ENCODE measurements around the gene TAS2R16. TPM values are rescaled to one million over a fixed set of nuclear protein-coding genes. Genes with fewer than 3 reads are reported as not detected.

The TAS2R16 gene, protein sequence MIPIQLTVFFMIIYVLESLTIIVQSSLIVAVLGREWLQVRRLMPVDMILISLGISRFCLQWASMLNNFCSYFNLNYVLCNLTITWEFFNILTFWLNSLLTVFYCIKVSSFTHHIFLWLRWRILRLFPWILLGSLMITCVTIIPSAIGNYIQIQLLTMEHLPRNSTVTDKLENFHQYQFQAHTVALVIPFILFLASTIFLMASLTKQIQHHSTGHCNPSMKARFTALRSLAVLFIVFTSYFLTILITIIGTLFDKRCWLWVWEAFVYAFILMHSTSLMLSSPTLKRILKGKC
- total RNA-seq = not detected

DNA sequence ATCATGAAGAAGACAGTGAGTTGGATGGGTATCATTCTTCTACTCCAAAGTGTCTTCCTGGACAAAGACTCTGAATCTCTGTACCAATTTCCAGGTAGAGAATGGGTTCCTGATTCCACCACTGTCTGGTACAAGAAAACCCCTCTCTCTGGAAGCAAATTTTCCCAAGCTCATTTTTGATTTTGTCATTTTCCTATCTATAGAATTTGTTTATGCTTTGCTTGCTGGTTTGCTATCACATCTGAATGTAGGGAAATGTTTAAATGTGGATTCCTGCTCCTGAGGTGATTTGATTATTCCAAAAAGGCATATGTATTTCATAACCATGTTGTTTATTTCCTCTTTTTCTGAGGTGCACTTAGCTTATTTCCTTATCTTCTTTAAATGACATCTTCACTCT lies at the start of gene TAS2R16:
TSS of gene TAS2R16 (minus strand) at position 101 of the 400 bp plus-strand sequence. CDS start at position 35, 66 bp downstream.
- no peak for DNase-seq

DNA sequence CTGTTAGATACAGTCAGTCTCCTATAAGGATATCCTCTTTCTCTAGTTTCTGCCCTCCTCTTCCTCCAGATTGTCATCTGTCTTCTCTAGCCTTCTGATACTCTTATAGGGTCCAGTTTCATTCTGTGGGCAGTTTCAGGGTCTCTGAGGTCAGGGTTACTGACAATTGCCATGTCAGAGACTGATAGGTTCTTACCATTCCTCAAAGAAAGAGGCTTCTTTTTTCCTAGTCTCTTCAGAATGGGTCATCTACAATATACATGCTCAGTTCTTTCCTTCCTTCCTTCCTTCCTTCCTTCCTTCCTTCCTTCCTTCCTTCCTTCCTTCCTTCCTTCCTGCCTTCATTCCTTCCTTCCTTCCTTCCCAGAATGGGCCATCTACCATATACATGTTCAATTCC lies 48.1 kb upstream of the TAS2R16 start:
- no peak for DNase-seq

DNA sequence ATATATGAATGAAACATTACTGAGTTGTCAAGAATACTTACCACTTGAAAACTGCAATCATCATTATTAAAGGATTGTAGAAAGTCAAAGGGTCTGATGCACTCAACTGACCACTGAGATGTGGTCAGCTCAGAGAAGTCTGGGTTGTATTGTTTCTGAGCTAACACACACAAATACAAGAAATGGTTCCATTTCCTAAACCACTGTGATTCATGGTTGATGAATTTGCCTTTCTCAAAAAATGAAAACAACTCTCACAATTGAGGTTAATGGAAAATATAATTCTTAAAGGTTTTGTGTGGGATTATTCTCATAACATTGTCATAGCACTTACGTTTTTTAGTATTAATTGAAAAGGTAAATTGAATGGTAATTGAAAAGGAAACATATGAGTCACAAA lies 45.6 kb upstream of the TAS2R16 start:
- no peak for DNase-seq

DNA sequence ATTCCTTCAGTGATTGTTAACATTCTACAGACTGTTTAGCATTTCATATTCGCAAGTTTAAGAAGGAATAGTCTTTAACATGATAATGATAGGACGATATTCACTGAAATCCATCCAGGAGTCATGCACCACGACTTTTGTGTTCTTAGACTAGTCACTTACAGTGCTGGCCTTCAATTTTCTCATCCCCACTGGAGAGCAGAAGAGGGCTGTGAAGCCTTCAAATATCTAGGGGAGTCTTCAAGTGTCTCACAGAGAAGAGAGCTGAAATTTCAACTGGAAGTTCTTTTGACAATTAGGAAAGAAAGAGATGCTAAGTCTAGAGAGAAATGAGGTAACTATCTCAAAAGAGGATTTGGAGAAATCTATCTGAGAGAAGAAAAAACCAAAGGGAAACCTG lies 43.8 kb upstream of the TAS2R16 start:
- no peak for DNase-seq

DNA sequence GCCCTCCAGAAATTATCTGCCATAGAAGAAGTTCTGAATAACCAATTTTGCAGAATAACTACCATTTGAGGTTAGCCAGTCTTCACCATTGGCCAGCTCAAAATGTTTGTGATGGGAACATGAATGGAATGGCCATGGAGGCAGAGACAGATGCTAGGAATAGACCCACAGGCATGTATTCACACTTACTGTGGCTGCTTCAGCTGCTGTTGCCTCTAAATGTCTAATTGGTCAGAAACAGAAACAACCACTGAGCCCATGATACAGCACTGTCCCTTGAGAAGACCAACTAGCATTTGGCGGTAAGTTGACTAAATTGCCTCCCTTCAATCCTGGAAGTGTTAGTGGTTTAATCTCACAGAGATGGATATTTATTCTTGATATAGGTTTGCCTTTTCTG lies 38.6 kb upstream of the TAS2R16 start:
- DNase-seq = no peak

DNA sequence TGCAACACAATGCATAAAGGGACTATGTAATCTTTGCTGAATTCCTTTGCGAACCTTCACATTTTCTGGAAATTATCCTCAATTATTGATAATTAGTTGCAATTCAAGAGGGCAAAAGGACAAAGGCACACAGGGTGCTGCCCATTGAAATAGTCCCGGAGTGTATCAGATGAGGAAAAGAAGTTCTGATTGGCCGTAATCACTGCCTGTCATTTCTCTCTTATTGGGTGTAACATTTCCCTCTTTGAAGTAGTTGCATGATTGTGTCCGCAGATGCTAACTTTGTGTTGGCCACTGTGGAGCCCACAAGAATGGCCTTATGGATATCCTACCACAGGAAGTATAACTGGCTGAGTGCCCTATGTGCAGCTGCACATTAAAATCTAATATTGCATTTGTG lies 35.1 kb upstream of the TAS2R16 start:
- no peak for DNase-seq

DNA sequence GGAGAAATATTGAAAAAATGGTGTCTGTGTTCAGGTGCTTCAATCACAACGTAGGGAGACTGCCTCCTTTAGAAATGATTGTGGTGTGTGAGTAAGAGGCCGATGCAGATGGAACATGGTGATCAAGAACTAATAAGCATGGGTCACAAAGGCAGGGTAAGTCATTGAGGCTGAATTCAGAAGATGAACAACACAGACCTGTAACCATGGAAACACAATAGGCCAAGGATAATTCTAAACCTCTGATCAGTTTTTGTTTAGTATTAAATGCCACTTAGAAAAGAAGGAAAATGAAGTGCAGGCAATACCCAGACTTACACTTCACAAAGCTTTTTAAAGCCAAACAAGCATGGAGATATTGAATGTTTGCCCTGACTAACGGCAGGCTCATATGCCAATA lies 32.8 kb upstream of the TAS2R16 start:
- no peak for DNase-seq

DNA sequence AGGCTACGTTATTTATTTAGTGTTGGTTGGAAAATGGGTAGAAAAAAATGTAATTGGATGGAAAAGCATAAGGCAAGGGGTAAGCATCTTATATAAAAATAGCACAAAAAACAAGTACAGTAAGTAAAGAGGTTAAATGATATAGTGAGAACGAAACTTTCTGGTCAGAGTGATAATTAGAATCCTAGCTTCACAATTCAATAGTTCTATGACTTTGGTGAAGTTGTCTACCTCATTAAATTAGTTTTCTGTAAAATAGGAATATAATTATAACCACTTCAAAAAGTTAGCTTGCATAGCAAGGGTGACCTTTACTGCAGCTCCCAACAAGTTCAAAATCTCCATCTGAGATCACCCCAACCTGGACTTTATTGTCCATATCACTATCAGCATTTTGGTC lies 30.8 kb upstream of the TAS2R16 start:
- DNase-seq = no peak

DNA sequence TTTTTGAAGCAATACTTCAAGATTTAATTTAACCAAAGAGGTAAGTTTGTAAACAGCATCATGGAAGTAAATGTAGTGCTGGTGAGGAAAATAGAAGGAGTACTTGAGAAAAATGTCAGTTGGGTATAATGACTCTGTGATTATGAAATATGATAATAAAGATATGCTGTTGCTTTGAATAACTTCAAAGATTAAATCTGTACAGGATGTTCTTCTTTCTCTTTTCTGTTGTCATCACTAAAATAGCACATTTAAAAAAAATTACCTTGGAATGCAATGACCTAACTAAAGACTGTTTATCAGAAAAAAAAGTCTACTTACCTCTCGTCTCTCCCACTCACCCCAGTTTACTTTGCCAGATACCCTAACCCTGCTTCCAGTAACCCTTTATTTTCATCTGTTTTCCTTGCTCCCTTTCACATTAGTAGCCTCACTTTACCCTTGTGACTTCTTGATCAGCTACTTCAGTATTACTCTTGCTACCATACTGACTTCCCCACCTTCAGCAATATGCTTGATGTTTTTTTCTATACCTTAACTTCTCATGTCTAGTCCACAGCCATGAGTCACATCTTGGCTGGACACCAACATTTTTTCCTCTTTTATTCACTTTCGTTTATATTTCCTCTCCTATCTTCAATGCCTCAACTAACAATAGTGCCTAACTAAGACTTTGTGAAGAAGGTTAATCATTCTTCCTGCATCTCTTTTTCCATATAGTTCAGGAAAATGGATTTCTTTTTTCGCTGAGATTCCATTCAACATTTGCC lies 29.7 kb upstream of the TAS2R16 start:
- no peak for DNase-seq

DNA sequence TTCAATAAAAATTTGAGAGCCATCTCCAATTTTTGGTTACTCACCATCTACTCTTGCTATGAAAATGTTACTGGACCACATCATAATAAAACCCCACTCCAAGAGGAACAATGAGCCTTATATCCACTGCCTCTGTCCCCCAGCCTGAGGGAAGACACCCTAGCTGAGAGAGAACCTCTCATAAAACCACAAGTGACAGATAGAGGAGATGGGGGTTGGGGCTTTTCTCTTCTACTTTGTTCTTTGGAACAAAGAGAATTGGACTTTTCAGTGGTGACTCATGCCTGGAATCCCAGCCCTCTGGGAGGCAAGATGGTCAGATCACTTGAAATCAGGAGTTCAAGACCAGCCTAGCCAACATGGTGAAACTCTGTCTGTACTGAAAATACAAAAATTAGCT lies 27.6 kb upstream of the TAS2R16 start:
- no peak for DNase-seq

DNA sequence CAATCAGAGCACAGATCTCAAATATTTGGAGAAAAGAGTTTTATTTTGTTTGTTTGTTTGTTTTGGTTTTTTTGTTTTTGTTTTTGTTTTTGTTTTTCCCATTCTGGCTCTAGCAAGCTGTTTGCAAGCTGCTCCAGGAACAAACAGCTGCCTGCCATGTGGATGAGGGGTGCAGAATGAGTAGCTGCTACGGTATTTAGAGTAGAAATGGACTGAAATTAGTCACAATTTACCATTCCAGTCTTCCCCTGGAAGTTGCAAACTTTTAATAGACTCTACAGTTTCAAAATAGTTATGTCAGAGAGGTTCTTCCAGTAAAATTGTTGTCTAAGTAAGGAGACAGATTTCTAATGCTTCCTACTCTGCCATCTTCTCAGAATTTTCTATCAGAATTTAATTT lies 27.1 kb upstream of the TAS2R16 start:
- DNase-seq = no peak

DNA sequence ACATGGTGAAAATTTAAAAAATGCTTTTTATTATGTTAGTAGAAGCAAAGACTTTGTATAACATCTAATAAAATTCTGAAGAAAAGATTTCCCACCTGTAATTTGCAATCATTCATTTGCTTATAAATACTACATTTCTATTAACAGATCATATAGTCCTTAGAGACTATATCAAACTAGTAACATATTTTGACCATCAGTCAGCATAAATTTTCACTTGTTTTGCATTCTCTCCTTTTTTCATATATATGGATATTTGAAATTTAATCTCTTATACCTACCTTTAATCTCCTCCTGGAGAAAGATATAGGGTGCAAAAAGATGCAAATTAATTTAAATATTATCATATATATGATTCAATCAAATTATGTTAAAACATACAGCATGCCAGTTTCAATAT lies 16.9 kb upstream of the TAS2R16 start:
- DNase-seq = no peak

DNA sequence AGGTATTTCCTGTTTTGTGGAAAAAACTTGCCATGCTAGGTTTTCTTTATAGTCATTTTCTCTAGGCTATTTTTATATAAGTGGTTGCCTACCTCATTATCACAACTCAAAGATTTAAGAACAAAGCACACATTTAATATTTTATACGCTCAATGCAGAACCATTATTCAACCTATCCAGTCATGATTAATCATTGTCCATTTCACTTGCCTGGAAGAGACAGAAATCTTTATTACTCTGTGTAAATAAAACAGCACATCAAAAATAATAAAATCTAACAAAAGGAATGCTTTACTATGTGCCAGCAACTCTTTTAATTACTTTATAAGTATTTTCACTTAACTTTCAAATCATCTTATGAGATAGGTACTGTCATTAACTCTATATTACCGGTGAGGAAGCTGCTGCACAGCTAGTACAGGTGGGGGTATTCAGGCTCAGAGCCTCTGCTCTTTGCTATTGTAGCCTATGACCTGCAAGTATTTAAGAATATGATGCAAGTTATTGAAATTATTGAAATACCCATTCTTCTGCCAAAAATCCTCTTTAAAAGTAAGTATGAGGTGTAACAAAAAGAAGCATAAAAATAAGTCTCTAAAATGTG lies 16.4 kb upstream of the TAS2R16 start:
- no peak for DNase-seq

DNA sequence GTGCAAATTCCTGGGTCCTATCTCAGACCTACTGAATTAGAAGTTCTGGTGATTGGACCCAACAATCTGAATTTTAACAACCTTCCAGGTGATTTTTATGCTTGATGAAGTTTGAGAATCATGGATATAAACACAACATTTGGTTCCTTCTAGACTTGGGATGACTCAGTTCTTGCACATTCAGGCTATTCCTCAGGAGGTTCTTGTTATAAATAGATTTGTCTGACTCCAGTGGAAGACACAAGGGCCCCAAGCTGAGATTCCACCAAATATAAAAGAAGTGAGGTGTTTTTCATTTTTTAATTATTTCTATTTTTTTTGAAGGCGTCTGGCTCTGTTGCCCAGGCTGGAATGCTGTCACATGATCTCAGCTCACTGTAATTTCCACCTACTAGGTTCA lies 9.4 kb upstream of the TAS2R16 start:
- DNase-seq = no peak

DNA sequence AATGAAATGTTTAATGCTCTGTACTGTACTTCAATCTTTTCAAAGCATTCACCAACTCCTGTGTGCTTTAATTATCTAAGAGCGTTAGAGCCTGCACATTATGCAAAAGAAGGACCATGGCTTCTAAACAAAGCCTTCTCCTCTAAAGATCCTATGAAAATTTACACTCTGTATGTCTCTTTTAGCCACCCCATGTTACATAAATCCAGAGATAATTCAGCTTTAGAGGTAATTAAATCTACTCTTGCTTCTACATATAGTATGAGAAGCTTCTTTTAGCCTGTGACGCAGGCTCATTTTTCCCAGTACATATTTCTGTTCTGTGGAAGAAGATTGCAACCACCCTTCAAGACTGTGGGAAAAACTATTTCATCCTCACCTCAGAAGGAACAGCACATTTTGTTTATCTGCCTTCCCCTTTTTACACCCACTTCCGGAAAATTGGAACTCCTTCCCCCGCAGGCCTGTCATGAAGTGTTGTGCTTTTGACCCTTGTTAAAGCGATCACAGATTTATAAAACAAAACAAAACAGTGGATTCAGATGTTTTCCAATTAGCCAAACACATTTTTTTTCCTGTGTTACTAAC lies 8.1 kb upstream of the TAS2R16 start:
- DNase-seq = no peak

DNA sequence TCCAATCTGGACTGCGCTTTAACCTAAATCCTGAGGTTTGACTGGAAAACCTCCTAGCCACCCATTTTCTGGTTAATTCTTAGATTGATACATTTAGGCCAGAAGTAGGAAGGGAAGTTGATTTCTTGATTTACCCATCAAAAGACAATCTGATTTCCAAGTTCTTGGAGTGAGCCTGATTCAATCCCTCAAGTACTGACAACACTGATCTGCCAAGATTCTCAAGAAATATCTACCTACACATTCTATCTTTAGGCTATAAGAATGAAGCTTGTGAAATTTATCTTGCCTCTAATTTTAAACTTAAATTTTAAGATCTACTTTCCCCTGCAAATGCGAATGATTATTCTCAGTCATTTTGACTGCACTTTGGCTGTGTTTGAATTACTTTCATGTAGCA lies 5.9 kb downstream of the TAS2R16 start:
- DNase-seq = no peak

DNA sequence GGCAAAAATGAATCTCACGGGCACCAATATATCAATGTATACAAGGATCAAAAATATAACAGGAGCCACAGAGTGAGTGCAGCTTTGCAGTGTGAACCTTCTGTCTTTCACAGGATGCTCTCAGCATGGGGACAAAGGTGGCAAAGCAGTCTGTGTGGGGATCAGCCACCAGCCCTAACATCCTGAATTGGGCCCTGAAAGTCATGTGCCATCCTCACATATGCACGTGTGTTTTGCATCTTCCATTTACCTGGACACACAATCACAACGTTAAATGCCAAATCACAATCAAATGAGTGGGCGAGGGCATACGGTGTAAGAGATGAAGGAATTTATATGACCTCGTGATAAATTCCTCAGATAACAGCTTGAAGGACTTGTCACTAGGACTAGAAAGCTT lies 6.5 kb downstream of the TAS2R16 start:
- DNase-seq = no peak

DNA sequence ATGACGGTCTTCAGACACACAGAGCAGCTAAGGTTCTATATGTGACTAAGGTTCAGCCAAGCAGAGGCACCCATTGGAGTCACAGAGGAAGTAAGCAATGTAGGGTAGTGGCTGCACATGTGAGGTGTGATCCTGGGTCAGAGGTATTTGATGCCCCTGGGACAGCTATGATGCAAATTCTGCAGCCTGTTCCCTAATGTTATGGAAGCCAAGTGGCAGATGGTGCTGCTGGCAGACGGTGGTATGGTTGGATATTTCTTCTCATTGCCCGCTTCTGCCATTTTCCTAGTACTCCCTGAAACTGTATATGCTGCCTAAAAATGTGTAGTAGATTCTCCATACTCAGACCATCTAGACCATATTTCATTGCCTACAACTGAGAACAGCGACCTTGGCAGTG lies 7.2 kb downstream of the TAS2R16 start:
- DNase-seq = no peak

DNA sequence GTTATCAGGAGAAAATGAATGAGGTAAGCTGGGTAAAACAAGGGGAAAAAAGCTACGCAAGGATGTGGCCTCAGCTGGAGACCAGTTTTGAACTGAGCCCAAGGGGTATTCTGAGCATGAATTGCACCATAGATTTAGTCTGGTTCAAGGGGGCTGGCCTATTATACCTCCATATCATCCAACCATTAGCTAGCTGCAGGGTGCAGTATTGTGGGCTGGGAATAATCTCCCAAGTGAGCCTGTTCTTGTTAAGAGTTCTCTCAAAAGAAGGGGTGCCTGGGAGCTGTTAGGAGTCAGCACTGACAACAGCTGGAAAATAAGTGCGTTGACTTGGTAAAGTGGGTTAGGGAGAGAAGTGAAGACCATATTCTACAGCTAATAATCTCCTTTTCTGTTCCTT lies 8.0 kb downstream of the TAS2R16 start:
- DNase-seq = no peak

DNA sequence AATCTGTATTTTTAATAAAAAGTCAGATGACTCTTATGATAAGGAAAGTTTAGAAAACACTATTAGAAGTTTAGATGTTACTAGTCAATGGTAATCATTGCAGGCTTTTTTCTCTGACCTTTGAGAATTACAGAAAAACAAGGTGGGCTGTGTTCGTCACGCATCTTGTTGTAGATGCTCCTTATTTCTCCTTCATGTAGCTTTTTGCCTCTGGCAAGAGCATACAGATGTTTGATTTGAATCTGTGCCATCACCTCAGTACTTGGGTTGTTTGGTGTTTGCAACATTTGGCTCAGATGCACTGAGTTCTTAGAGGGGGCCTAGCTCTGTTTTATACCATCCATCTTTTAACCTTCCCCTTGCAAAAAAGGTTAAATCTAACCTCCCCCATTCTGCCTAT lies 11.5 kb downstream of the TAS2R16 start:
- DNase-seq = no peak

DNA sequence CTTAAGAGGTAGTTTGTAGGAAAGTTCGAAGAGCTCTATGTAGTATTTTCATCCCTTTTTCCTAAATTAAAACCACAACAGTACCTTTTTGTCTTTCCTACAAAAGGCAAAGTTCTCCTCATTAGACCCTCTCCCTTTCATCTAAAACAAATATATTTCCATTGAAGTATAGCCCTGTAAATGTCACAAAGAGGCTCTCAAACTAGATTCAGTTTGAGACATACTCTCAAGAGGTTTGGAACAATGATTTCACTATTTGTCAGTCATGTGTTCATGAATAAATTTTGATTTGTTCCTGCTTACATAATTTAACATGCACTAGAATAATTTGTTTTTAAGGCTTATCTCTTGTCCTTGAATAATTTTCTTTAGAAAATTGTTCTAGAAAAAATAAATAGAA lies 12.2 kb downstream of the TAS2R16 start:
- DNase-seq = no peak

DNA sequence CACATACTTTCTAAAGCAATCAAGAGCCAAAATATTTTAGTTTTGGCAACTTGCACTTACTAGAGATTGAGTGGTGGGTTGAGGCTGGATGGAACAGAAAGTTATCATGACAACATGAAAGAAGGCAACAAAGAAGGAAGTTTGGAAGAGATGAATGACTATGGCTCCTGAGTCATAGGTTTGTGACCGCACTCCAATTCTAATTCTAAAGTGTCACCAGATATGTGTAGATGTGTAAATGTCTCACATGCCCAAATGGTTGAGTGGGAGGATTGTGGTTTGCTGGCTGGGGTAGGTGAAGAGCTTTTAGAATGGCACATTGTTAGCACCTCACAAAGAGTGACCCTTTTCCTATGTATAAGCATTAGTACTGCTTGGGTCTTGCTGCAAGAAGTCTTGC lies 20.2 kb downstream of the TAS2R16 start:
- DNase-seq = no peak

DNA sequence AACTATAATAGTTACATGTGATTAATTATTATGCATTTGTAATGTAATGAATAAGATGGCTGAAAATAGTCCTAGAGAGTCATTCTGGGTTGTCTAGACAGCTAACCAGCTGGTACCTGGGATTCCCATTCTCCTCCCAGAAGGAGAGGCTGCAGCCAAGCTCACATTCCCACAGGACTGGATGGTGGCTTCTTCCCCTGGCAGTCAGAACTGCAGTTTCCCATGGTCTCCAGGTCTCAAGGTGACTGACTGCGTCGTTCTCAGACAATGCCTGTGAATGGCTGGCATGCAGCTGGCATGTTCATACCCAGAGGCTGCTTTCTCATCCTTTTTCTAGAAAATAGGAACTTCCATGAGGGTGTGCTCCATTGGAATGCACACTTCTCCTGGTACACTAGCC lies 21.3 kb downstream of the TAS2R16 start:
- no peak for DNase-seq
